GM21737 (cell line): Measurements from ENCODE around the gene KLHL29.

Experiments used
- ATAC-seq: cut with Tn5 transposase; IDR thresholded peaks from one replicate; pipeline ENCODE4 v1.9.1; 2021; ENCODE audit warnings: mild to moderate bottlenecking, moderate library complexity; ENCODE audit not compliant: unreplicated experiment

The KLHL29 gene

DNA sequence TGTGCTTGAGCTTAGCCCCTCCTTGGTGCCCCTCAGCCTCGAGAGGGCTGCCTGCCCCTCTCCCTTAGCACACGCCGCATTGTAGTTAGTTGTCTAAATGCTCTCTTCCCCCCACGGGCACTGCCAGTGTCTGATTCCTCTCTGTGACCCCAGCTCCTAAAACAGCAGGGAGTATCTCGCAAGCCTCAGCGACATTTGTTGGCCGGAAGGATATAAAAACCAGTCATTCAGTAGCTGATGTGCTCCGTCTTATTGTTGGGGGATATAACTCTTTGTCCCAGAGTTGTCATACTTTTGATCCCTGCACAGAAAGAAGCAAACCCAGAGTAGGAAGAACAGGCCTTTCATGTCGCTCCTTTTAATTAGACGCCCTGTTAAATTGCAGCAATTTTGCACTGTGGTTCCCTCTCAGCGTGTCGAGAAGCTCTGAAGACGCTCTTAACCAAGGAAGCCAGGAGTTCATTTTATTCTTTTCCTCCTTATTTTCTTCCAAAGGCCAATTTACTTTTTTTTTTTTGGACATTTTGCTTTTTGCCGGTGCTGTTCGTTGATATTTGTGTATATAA is 201.8 kb downstream of the KLHL29 start:
- ATAC-seq = no peak

DNA sequence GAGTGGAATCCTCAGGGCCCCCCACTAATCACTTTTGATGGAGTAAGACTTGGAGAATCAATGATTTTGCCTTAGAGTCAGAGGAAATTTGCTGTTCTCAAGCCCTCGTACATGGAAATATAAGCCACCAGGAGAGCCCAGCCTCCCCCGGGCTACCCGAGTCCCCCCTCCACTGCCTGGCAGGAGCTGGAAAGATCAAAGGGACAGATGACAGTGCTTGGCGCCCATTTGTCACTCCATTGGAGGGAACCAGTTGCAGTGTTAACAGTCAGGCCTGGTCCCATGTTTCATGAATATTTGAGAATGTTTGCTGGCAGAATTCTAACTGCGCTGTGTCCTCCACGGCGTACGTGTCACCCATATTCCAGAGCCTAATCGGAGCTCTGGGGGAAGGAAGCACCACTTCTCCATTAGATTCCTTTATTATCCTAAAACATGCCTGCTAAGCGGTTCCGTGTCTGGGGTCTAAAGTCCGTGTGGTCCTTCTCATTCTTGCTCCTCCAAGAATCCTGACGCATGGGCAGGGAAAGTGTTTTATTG is 202.4 kb downstream of the KLHL29 start:
- no peak for ATAC-seq

GRCh38 chr2:23588106-23588505 is 203.1 kb downstream of the KLHL29 start:
- no peak for ATAC-seq

DNA sequence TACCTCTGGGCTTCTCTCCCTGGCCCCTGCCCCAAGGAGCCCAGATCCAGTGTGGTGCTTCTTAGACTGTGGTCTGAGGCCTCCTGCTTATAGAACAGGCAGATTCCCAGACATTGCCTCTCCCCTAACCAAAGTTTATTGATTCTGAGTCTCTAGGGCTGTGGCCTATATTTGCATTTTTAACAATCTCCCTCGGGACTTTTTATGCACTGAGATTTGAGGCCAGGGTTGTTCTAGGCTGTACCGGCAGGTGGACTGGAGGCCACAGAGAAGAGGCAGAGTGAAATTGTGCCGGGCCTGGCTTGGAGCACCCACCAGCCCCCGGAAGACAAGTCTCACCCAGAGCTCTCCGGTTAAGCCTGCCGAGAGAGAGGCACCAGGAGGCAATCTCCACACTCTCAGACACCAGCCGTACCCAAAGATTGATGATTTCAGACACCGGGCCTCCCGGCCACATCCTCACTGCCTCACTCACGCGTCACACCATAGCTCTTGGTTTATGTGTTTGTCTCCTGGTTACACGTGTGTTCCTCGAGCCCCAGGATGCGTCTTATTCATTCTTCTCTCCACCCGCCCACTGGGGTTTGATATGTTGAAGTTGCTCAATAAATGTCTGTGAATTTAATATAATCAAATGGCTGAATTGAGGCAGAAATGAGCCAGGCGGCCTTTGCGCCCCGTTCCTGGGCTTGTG is 203.7 kb downstream of the KLHL29 start:
- ATAC-seq = no peak

GRCh38 chr2:23589220-23589647 is 204.3 kb downstream of the KLHL29 start:
- no peak for ATAC-seq

GRCh38 chr2:23589739-23590138 is 204.8 kb downstream of the KLHL29 start:
- no peak for ATAC-seq

DNA sequence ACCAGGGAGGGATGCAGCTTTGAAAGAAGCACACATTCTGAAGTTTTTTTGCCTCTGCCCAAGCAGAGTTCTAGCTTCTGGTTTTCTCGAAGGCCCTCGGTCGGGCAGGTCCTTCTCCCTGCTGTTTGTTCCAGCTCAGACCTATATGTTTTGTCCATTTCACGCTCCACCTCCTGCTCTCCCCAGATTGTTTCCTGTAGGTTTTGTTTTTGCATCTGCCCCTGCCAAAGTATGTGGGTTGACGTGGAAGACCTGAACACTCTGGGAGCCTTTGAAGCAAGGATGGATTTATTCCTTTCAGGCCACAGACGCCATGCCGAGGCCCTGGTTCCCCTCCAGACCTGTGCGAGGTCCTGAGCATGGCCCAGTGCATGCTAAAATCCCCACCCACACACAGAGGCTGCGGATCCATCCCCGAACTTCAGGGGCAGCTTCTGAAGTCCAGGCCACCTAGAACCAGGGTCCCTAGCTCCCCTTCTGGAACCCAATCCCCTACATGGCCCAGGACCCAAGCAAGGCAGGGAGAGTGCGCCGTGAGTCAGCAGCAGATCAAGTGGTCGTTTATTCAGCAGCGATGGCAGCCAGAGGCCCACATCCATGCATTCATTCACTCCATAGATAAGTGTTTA is 205.4 kb downstream of the KLHL29 start:
- ATAC-seq = no peak

DNA sequence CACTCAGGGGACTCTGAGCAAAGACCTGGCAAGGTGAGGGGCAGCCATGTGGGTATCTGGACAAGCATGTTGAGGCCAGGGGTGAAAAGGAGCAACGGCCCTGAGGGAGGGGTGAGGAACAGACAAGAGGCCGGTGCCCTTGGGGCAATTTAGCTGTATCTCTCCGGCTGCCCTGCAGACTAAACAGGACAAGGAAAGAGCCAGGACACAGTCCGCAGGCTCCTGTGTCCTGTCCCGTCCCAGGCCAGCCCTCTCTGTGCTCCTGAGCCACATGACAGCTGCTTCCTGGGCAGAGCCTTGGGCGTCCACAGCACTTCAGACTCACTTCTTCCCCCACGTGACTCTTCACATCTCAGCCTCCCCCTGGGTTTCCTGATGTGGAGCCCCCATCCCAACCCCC is 206.1 kb downstream of the KLHL29 start:
- ATAC-seq = no peak

GRCh38 chr2:23592061-23592685 is 207.2 kb downstream of the KLHL29 start:
- no peak for ATAC-seq

GRCh38 chr2:23592898-23593751 is 208.1 kb downstream of the KLHL29 start:
- no peak for ATAC-seq

DNA sequence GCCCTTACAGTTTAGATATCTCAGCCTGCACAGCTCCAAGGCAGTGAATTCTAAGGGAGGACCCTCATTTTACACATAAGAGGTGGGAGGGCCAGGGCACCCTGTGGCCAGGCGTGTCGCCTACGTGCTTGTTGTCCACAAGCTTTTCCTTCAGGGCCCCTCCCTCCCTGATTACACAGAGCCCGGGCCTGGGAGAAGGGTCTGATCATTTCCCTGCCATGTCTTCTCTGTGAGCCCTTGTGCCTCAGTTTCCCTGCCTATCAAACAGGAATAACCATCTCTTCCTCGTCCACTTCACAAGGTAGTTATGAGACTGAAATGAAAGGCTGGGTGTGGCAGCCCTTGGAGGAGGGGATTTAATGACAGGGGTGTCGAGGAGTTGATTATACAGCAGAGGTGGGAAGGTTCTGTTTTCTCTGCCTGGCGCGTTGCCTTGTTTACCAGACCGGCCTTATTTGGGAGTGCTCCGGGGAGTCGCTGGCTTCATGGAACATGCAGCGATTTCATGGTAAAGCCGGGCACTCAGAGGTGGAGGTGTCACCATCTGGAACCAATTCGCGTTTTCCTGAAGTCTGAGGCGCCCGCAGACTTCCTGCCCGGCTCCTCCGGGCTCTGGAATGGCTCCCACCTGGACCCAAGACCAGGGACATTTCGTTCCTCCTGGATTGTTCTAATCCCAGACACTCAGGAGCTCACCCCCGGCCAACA is 208.9 kb downstream of the KLHL29 start:
- ATAC-seq = no peak

- no peak for ATAC-seq
These were observed 209.5 kb downstream of the KLHL29 start for GRCh38 chr2:23594460-23594825.

GRCh38 chr2:23595021-23595420 is 210.0 kb downstream of the KLHL29 start:
- ATAC-seq = no peak

DNA sequence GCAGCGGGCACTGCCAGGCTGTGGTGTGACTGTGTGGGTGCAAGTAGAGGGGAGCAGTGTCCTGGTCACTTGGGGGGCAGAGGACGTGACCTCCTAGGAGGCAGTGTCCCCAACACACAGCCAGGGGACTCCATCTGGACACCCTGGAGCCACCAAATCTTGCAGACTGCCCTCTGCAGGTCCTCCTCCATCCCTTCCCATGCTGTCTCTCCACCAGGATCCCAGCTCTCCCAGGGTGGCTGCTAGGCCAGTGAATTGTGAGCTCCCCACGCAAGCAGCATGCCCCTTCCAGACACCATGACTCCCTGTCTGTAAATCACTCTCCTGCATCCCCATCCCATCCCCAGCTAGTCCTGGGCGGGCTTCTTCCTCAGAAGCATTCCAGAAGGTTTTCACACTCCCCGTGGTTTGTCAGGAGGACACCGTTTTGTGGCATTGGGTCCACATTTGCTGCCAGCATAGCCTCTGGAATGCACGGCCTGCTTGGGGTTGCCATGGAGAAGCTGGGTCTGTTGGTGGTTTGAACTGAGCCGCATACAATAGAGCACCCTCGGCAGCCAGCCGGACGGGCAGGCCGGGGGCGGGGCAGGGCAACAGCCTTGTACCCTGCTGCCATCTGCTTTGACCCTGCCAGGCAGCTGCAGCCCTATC is 210.7 kb downstream of the KLHL29 start:
- no peak for ATAC-seq

DNA sequence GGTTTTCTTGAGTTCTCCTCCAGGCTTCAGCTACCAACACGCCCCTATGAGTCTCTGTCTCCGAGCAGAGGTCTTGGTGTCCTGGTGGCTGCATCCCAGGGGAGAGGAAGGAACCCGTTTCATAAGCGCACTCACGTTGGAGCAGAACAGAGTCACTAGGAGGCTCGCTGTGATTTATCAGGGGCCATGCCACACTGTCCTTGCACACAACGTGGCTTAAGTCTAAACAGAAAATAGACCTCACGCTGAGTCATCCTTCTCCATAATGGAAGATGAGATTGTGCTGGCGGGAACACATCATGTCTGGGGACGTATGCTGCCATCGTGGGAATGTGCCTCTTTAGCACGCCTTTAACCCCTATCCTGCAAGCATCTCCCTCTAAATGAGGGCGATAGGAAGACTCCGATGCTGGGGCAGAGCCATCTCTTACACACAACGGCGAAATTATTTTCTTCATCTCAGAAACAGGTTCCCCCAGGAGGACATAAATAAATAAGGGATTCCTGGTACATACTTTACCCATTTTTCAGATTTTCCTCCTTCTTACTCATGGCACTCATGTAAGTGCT is 211.4 kb downstream of the KLHL29 start:
- no peak for ATAC-seq

GRCh38 chr2:23597687-23598086 is 212.7 kb downstream of the KLHL29 start:
- no peak for ATAC-seq

DNA sequence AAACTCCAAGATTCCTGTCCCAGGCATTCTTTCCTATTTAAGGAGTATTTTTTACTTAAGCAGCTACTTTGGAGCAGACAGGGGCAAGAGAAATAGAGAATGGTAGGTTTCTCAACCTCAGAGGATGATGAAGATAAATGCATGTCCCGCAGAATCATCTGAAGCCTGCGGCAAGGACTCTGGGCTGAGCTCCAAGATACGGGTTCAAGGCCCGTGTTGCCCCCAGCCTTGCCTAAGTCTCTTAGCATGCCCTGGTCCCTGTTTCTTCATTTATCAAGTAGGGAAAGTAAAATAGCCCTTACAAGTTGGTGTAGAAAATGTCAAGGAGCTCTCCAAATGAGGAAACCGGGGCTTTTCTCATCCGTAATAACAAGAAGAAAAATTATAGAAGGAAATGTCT is 214.0 kb downstream of the KLHL29 start:
- ATAC-seq = no peak

DNA sequence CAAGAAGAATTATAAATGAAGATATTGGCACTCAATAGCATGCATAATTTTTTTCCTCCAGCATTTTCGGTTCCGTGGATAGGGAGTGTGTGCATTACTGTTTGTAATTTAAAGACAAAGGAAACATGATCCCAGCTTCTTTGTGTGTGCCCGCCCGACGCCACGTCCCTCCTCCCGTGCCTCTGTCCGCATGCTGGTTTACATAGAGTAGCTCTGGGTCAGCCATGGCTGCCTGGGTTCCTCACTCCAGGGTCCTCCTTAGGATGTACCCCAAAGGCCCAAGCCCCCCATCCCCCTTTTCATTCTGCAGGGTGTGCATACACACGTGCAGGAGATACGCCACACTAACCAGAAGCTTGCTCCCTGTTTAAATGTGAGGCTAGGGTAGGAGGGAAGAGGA is 214.7 kb downstream of the KLHL29 start:
- no peak for ATAC-seq

DNA sequence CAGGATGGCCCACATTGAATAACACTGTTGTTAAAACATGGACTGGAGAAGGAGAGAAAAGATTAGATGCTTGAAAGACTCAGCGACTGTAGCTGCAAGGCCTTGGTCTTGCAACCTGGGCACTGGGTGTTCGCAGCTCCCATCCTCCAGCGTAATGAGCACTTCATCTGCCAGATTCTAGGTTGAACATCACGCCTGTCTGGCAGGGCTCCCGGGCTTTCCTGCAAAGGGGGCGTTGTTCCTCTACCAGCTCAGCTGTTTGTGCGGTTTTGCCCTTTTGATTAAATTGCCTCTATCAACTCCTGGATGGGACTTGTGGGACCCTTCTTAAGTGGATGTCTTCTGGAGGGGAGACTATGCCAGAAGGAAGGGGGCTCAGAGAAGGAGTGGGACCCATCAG is 215.4 kb downstream of the KLHL29 start:
- ATAC-seq = no peak
